Measurements from ENCODE around the gene CCDC146.

- TF ChIP-seq POLR2AphosphoS5 (IDR thresholded peaks at IDR 0.05; ENCODE audit: borderline replicate concordance, low read depth, low read length) = no peak
- TF ChIP-seq EZH2 (IDR thresholded peaks at IDR 0.05) = no peak
These were observed 110.1 kb downstream of the CCDC146 start for GRCh38 chr7:77232467-77232866.

Data from SK-N-MC (cell line).